HepG2 (cell line): Measurements from ENCODE around the gene COQ8B. TPM values are rescaled to one million over a fixed set of nuclear protein-coding genes. Genes with fewer than 3 reads are reported as not detected.

Experiments used
- ATAD3A ChIP-seq: sonication (generic); formaldehyde crosslinking; IDR thresholded peaks from 2 replicates; pipeline ENCODE4 v1.4.0; 2020; ENCODE audit warnings: missing genetic modification reagents
- FOXA3 ChIP-seq: IDR thresholded peaks from 2 replicates; pipeline ENCODE4 v1.6.1; 2016; ENCODE audit warnings: missing genetic modification reagents, missing compliant biosample characterization
- MTF2 ChIP-seq: sonication (generic); formaldehyde crosslinking; IDR thresholded peaks from 2 replicates; pipeline ENCODE4 v1.5.0; 2020; ENCODE audit warnings: missing genetic modification reagents, borderline replicate concordance
- RCOR2 ChIP-seq: IDR thresholded peaks from 2 replicates; pipeline ENCODE4 v1.6.1; 2016; ENCODE audit warnings: missing biosample characterization, missing genetic modification reagents
- TSC22D2 ChIP-seq: sonication (generic); formaldehyde crosslinking; IDR thresholded peaks from 2 replicates; pipeline ENCODE4 v1.5.1; 2020; ENCODE audit warnings: missing genetic modification reagents, mild to moderate bottlenecking, borderline replicate concordance
- ZNF232 ChIP-seq: sonication (generic); formaldehyde crosslinking; IDR thresholded peaks from 2 replicates; pipeline ENCODE4 v1.4.0; 2020; ENCODE audit warnings: missing genetic modification reagents, borderline replicate concordance
- ZNF441 ChIP-seq: sonication (generic); formaldehyde crosslinking; IDR thresholded peaks from 2 replicates; pipeline ENCODE4 v1.7.0; 2021; ENCODE audit warnings: missing genetic modification reagents, borderline replicate concordance
- ZNF598 ChIP-seq: sonication (generic); formaldehyde crosslinking; IDR thresholded peaks from 2 replicates; pipeline ENCODE4 v1.5.1; 2020; ENCODE audit warnings: mild to moderate bottlenecking, missing genetic modification reagents, borderline replicate concordance
- ZNF615 ChIP-seq: sonication (generic); formaldehyde crosslinking; IDR thresholded peaks from 2 replicates; pipeline ENCODE4 v1.5.0; 2020; ENCODE audit warnings: mild to moderate bottlenecking, missing genetic modification reagents, borderline replicate concordance
- ZNF761 ChIP-seq: sonication (generic); formaldehyde crosslinking; conservative IDR thresholded peaks from 2 replicates; pipeline ENCODE4 v1.4.0; 2020; ENCODE audit warnings: mild to moderate bottlenecking, missing genetic modification reagents
- polyA plus RNA-seq, 8 experiments: library from polyadenylated mRNA; depleted of rRNA in 3 of 8; stranded (reverse) in 7 of 8; unstranded in 1 of 8; fragments of >200 nt; fragmentation: Illumina TruSeq in 4 of 8; extraction: Trizol in 4 of 8; gene quantifications; 2 replicates each; pipeline versions ENCODE4 v1.2.1 to v1.2.3, GENCODE V29; 2011 to 2016; ENCODE audit warnings: low read depth in 4 of 8, missing spikeins in 1 of 8, mixed read lengths in 1 of 8; ENCODE audit not compliant: insufficient read depth in 1 of 8
- total RNA-seq, 5 experiments: library from RNA; depleted of rRNA; stranded (reverse); fragments of >200 nt; fragmentation: Illumina TruSeq; extraction: Trizol; gene quantifications; 2 replicates each; pipeline ENCODE4 v1.2.3, GENCODE V29; 2016; ENCODE audit warnings: low read depth in 1 of 5
- TF ChIP-seq, protein P1 (sequence below): sonication (generic); formaldehyde crosslinking; IDR thresholded peaks from 2 replicates; pipeline ENCODE4 v1.4.0; 2020; ENCODE audit warnings: mild to moderate bottlenecking, missing genetic modification reagents, borderline replicate concordance
- TF ChIP-seq, protein P2 (sequence below): sonication (generic); formaldehyde crosslinking; IDR thresholded peaks from 2 replicates; pipeline ENCODE4 v1.8.0; 2022; ENCODE audit warnings: mild to moderate bottlenecking, missing genetic modification reagents, moderate library complexity
- TF ChIP-seq, protein P3 (sequence below): IDR thresholded peaks from 2 replicates; pipeline ENCODE4 v1.6.1; 2016; ENCODE audit warnings: missing genetic modification reagents, missing compliant biosample characterization

COQ8B gene
- total and polyA plus RNA-seq, 2 of the 13 experiments (the other 11 are each of a cell fraction or from before 2014, with no cell fraction given): 12.3 to 17.2 TPM

DNA sequence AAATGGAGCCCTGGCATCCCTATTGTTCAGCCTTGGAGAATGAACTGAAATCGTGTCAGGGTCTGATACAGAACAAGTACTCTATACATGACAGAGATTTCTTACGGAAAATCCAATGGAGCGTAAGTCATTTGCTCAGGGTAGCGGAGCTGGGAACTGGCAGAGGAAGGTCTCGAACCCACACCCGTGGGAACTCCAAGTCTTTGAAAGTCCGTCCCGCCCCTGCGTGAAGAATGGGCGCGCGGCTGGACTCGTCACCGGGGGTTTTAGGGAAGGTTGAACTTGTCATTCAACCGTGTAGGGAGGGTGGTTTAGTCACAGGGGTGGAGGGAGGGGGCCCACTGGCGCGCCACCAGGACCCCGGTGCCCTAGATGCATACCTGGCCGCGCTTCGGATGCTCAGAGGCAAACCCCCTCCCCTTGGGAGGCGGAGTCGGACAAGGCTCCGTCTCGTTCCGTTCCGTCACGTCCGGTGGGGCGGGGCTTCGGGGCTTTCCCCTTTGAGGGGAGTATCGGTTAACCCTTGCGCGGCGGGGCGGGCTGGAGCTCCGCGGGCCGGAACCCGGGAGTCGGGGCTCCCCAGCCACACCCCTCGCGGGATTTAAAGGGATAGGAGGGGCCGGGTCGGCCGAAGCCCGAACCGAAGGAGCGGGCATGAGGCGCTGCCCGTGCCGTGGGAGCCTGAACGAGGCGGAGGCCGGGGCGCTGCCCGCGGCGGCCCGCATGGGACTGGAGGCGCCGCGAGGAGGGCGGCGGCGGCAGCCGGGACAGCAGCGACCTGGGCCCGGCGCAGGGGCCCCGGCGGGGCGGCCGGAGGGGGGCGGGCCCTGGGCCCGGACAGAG lies at the start of gene COQ8B, which contains the start of gene ITPKC (continued):
- TF ChIP-seq, protein P1, sequence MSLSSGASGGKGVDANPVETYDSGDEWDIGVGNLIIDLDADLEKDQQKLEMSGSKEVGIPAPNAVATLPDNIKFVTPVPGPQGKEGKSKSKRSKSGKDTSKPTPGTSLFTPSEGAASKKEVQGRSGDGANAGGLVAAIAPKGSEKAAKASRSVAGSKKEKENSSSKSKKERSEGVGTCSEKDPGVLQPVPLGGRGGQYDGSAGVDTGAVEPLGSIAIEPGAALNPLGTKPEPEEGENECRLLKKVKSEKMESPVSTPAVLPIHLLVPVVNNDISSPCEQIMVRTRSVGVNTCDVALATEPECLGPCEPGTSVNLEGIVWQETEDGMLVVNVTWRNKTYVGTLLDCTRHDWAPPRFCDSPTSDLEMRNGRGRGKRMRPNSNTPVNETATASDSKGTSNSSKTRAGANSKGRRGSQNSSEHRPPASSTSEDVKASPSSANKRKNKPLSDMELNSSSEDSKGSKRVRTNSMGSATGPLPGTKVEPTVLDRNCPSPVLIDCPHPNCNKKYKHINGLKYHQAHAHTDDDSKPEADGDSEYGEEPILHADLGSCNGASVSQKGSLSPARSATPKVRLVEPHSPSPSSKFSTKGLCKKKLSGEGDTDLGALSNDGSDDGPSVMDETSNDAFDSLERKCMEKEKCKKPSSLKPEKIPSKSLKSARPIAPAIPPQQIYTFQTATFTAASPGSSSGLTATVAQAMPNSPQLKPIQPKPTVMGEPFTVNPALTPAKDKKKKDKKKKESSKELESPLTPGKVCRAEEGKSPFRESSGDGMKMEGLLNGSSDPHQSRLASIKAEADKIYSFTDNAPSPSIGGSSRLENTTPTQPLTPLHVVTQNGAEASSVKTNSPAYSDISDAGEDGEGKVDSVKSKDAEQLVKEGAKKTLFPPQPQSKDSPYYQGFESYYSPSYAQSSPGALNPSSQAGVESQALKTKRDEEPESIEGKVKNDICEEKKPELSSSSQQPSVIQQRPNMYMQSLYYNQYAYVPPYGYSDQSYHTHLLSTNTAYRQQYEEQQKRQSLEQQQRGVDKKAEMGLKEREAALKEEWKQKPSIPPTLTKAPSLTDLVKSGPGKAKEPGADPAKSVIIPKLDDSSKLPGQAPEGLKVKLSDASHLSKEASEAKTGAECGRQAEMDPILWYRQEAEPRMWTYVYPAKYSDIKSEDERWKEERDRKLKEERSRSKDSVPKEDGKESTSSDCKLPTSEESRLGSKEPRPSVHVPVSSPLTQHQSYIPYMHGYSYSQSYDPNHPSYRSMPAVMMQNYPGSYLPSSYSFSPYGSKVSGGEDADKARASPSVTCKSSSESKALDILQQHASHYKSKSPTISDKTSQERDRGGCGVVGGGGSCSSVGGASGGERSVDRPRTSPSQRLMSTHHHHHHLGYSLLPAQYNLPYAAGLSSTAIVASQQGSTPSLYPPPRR (CRISPR knock-in tag): 0 out of 2 replicates have a peak, but pooled peaks have one; percentile 4
- TF ChIP-seq ZNF232 (CRISPR knock-in tag): no peak; the same call in 1 of the 2 replicates
- no peak for TF ChIP-seq MTF2 (CRISPR knock-in tag)
- no peak for TF ChIP-seq TSC22D2 (CRISPR knock-in tag)
- TF ChIP-seq ATAD3A (CRISPR knock-in tag): no peak
- TF ChIP-seq FOXA3 (CRISPR knock-in tag): 0 out of 2 replicates have a peak, but pooled peaks have one; percentile 30
- TF ChIP-seq ZNF598: no peak
- TF ChIP-seq, protein P2, sequence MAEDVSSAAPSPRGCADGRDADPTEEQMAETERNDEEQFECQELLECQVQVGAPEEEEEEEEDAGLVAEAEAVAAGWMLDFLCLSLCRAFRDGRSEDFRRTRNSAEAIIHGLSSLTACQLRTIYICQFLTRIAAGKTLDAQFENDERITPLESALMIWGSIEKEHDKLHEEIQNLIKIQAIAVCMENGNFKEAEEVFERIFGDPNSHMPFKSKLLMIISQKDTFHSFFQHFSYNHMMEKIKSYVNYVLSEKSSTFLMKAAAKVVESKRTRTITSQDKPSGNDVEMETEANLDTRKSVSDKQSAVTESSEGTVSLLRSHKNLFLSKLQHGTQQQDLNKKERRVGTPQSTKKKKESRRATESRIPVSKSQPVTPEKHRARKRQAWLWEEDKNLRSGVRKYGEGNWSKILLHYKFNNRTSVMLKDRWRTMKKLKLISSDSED: no peak
- TF ChIP-seq RCOR2 (CRISPR knock-in tag): peak; percentile 23; the same call in 1 of the 2 replicates
- TF ChIP-seq ZNF441 (CRISPR knock-in tag): 0 out of 2 replicates have a peak, but pooled peaks have one; percentile 18
- TF ChIP-seq ZNF615: no peak
- TF ChIP-seq, protein P3, sequence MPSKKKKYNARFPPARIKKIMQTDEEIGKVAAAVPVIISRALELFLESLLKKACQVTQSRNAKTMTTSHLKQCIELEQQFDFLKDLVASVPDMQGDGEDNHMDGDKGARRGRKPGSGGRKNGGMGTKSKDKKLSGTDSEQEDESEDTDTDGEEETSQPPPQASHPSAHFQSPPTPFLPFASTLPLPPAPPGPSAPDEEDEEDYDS: peak; percentile 79; the same call in 1 of the 2 replicates
- TF ChIP-seq ZNF761 (CRISPR knock-in tag): 0 out of 2 replicates have a peak, but pooled peaks have one; percentile 58
